Measurements from ENCODE around the gene NIP7. TPM values are rescaled to one million over a fixed set of nuclear protein-coding genes. Genes with fewer than 3 reads are reported as not detected.

The NIP7 gene
- total and polyA plus RNA-seq, 4 experiments from 2014 or later = 23.4 to 31.9 (median 27.7) TPM

DNA sequence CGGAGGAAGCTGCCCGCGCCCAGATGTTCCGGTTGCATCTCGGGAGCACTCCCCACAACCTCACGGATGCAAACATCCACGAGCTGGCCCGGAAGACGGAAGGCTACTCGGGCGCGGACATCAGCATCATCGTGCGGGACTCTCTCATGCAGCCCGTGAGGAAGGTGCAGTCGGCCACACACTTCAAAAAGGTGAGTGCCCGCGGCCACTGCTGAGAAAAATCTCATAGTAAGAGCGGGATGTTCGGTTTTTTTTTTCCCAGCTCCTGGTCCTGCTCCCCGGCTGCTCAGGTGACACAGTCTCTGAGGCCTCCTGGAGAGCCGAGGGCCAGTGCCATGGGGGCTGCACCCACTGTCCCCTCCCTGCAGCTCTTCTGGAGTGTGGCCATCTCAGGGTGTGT lies 18.5 kb upstream of the NIP7 start:
- Histone ChIP-seq H3K4me3 (ENCODE audit: low read length in 2 of 2) (no peak overlapping the region), H3K36me3 (ENCODE audit: insufficient read depth, low read length) (peaks cover 83% of the 10 kb centered on the region), H3K27me3 (ENCODE audit: insufficient read depth, low read length) (no peaks in the 10 kb centered on the region), H3K4me1 (ENCODE audit: insufficient read depth, low read length) (peaks cover 4% of the 10 kb centered on the region), H3K9me3 (ENCODE audit: control insufficient read depth in 1 of 2, low read length in 2 of 2) (no peaks in the 10 kb centered on the region), H3K27ac (ENCODE audit: low read depth, low read length) (no peak overlapping the region)
- Mint-ChIP-seq H3K4me3 (no peak overlapping the region), H3K4me1 (peaks cover 5 to 17% (median 9%) of the 10 kb centered on the region in 4 donors), H3K36me3 (peaks cover 27 to 68% of the 10 kb centered on the region in 2 donors), H3K27me3 (no peaks in the 10 kb centered on the region), H3K27ac (peak overlapping the region in 1 of 7 donors; percentile 23), H3K9me3 (peaks cover 0 to 3% (median 0%) of the 10 kb centered on the region in 8 donors)
- intact Hi-C loops (cut with micrococcal nuclease) = no loop called here
- ChIA-PET POLR2A (ENCODE audit: partially characterized antibody) (interaction anchor here (1.0 kb wide), 1 partner anchor 9 kb away, joined by 4 read pairs; no protein-coding TSS in a partner anchor), CTCF (ENCODE audit: partially characterized antibody) (no interaction called here)
- DNase-seq = no peak

DNA sequence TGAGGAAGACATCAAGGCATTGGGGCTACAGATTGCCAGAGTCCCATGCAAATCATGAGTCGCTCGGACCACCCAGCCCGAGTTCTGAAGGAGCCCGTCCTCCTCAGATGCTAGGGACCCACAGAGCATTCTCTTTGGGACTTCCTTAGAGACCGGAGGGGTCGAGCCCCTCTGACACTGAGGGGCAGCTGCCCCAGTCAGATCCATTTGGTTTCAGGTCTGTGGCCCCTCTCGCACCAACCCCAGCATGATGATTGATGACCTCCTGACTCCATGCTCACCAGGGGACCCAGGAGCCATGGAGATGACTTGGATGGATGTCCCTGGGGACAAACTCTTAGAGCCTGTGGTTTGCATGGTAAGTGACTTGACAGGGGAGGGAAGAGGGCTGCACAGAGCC lies 17.2 kb upstream of the NIP7 start:
- Mint-ChIP-seq H3K27me3 (no peaks in the 10 kb centered on the region), H3K4me3 (no peak overlapping the region), H3K36me3 (peaks cover 28 to 65% of the 10 kb centered on the region in 2 donors), H3K9me3 (peaks cover 0 to 3% (median 0%) of the 10 kb centered on the region in 8 donors), H3K27ac (peak overlapping the region in 1 of 7 donors; percentile 51), H3K4me1 (peaks cover 12 to 28% (median 19%) of the 10 kb centered on the region in 4 donors)
- ChIA-PET CTCF (ENCODE audit: partially characterized antibody) (no interaction called here), POLR2A (ENCODE audit: partially characterized antibody) (interaction anchor here (1.3 kb wide), 1 partner anchor 11 kb away, joined by 3 read pairs; no protein-coding TSS in a partner anchor)
- no peaks in the 10 kb centered on the region for H3K9me3 ChIP-seq (ENCODE audit: control insufficient read depth in 1 of 2, low read length in 2 of 2)
- H3K27ac ChIP-seq (ENCODE audit: low read depth, low read length) = no peak overlapping the region
- DNase-seq = no peak
- H3K36me3 ChIP-seq (ENCODE audit: insufficient read depth, low read length) = peaks cover 74% of the 10 kb centered on the region
- H3K27me3 ChIP-seq (ENCODE audit: insufficient read depth, low read length) = no peaks in the 10 kb centered on the region
- H3K4me1 ChIP-seq (ENCODE audit: insufficient read depth, low read length) = peaks cover 17% of the 10 kb centered on the region
- no peak overlapping the region for H3K4me3 ChIP-seq (ENCODE audit: low read length in 2 of 2)
- intact Hi-C loops (cut with micrococcal nuclease) = no loop called here

DNA sequence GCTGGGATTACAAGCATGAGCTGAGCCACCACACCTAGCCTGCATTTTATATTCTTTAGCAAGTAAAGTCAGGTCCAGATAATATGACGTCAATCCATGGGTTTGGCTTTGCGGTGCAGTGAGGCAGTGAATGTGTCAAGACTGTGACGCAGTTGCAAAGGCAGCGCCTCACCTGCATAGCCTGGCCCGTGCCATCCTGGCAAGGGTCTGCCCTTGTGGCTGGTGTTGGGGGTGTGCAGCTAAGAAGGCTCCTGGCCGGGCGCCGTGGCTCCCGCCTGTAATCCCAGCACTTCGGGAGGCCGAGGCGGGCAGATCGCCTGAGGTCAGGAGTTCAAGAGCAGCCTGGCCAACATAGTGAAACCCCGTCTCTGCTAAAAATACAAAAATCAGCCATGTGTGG lies 16.2 kb upstream of the NIP7 start:
- POLR2A ChIA-PET (ENCODE audit: partially characterized antibody) = no interaction called here
- Mint-ChIP-seq H3K4me1 (peaks cover 17 to 36% (median 25%) of the 10 kb centered on the region in 4 donors), H3K27ac (peak overlapping the region in 1 of 7 donors; percentile 12), H3K9me3 (no peaks in the 10 kb centered on the region), H3K4me3 (no peak overlapping the region), H3K36me3 (peaks cover 28 to 65% of the 10 kb centered on the region in 2 donors), H3K27me3 (no peaks in the 10 kb centered on the region)
- Histone ChIP-seq H3K4me3 (ENCODE audit: low read length in 2 of 2) (no peak overlapping the region), H3K9me3 (ENCODE audit: control insufficient read depth in 1 of 2, low read length in 2 of 2) (no peaks in the 10 kb centered on the region), H3K27ac (ENCODE audit: low read depth, low read length) (no peak overlapping the region), H3K36me3 (ENCODE audit: insufficient read depth, low read length) (peaks cover 69% of the 10 kb centered on the region), H3K4me1 (ENCODE audit: insufficient read depth, low read length) (peaks cover 28% of the 10 kb centered on the region), H3K27me3 (ENCODE audit: insufficient read depth, low read length) (no peaks in the 10 kb centered on the region)
- CTCF ChIA-PET (ENCODE audit: partially characterized antibody) = no interaction called here
- DNase-seq = no peak
- intact Hi-C loops (cut with micrococcal nuclease) = no loop called here

DNA sequence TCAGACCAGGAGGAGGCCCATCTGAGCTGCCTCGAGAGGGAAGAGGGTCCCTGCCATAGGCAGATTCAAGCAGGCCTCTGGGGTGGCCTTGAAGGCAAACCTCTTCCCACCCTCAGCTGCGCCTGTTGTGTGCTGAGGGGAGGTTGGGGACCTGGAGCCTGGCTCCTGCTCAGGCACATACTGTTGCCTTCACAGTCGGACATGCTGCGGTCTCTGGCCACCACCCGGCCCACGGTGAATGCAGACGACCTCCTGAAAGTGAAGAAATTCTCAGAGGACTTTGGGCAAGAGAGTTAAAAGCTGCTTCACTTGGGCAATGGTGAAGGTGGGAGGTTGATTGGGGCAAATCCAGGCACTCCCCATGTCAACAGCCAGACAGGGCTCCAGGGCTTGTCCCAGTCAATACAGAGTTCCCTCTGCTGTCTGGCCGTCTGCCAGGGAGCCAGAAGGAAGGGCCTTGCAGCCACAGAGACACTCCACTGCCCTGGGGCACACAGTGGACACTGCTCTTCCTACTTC lies 15.5 kb upstream of the NIP7 start:
- ChIA-PET POLR2A (ENCODE audit: partially characterized antibody) (interaction anchor here (1.0 kb wide), 1 partner anchor 15 kb away, joined by 3 read pairs; no protein-coding TSS in a partner anchor), CTCF (ENCODE audit: partially characterized antibody) (no interaction called here)
- H3K27me3 ChIP-seq (ENCODE audit: insufficient read depth, low read length) = no peaks in the 10 kb centered on the region
- H3K36me3 ChIP-seq (ENCODE audit: insufficient read depth, low read length) = peaks cover 62% of the 10 kb centered on the region
- H3K27ac ChIP-seq (ENCODE audit: low read depth, low read length) = no peak overlapping the region
- no peaks in the 10 kb centered on the region for H3K27me3 Mint-ChIP-seq
- no peak for DNase-seq
- peaks cover 26 to 65% of the 10 kb centered on the region in 2 donors for H3K36me3 Mint-ChIP-seq
- intact Hi-C loops (cut with micrococcal nuclease) = no loop called here
- no peaks in the 10 kb centered on the region for H3K9me3 ChIP-seq (ENCODE audit: control insufficient read depth in 1 of 2, low read length in 2 of 2)
- no peaks in the 10 kb centered on the region for H3K9me3 Mint-ChIP-seq
- peaks cover 22 to 43% (median 32%) of the 10 kb centered on the region in 4 donors for H3K4me1 Mint-ChIP-seq
- peak overlapping the region in 1 of 7 donors; percentile 62 for H3K27ac Mint-ChIP-seq
- H3K4me3 Mint-ChIP-seq = no peak overlapping the region
- H3K4me1 ChIP-seq (ENCODE audit: insufficient read depth, low read length) = peaks cover 34% of the 10 kb centered on the region
- H3K4me3 ChIP-seq (ENCODE audit: low read length in 2 of 2) = no peak overlapping the region

DNA sequence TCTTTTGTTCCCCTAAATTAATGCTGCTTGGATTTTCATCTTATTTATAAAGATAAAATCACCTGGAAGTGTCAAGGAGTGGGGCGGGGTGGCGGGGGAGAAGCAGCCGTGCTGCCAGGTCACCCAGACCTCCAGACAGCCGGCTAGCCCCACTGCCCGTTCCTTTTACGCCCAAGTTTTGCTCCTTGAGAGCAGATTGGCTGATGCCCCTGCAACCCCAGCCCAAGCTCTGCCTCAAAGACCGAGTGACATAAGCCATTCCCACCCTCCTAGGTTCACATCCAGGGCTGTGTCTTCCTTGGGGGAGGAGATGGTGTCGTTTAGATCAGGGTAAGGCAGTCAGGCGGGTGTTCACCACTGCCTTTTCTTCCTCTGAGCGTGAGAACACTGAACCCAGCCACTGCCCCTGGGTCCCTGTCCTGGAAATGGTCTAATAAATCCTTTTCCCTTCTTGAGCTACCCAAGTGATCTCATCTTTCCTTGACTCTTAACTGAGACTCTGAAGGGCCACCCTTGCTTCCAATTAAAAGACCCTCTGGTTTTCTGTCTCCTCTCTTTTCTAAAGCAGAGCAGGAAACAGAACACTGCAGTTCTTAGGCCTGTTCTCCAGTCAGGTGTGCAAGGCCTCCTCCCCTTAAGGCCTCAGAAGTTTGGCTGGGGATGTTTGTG lies 14.9 kb upstream of the NIP7 start:
- Mint-ChIP-seq H3K27ac (peak overlapping the region in 2 of 7 donors; percentile 47 to 62), H3K27me3 (no peaks in the 10 kb centered on the region), H3K36me3 (peaks cover 19 to 59% of the 10 kb centered on the region in 2 donors), H3K4me3 (no peak overlapping the region), H3K4me1 (peaks cover 25 to 49% (median 37%) of the 10 kb centered on the region in 4 donors), H3K9me3 (no peaks in the 10 kb centered on the region)
- no peak overlapping the region for H3K4me3 ChIP-seq (ENCODE audit: low read length in 2 of 2)
- no peak overlapping the region for H3K27ac ChIP-seq (ENCODE audit: low read depth, low read length)
- CTCF ChIA-PET (ENCODE audit: partially characterized antibody) = no interaction called here
- DNase-seq = no peak
- intact Hi-C loops (cut with micrococcal nuclease) = no loop called here
- H3K4me1 ChIP-seq (ENCODE audit: insufficient read depth, low read length) = peaks cover 41% of the 10 kb centered on the region
- peaks cover 56% of the 10 kb centered on the region for H3K36me3 ChIP-seq (ENCODE audit: insufficient read depth, low read length)
- H3K9me3 ChIP-seq (ENCODE audit: control insufficient read depth in 1 of 2, low read length in 2 of 2) = no peaks in the 10 kb centered on the region
- POLR2A ChIA-PET (ENCODE audit: partially characterized antibody) = interaction anchor here (1.0 kb wide), 1 partner anchor 14 kb away, joined by 3 read pairs; no protein-coding TSS in a partner anchor
- no peaks in the 10 kb centered on the region for H3K27me3 ChIP-seq (ENCODE audit: insufficient read depth, low read length)

DNA sequence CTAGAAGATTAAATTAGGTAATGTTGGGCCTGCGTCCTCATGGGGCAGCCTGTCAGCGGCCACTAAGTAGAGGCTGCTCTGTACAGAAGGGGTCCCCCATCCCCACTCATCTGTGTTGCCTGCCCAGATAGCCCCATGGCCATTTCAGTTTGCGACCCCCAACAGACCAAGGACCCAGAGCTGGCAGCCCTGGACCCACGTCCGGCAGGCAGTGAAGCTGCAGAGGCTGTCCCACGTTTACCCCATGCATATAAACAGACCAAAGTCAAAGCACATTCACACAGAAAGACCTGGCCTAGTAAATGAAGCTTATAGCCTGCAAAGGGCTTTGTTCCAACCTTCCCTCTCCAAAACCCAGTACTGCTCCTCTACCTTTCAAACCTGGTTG lies 13.8 kb upstream of the NIP7 start:
- Histone ChIP-seq H3K4me3 (ENCODE audit: low read length in 2 of 2) (no peak overlapping the region), H3K4me1 (ENCODE audit: insufficient read depth, low read length) (peaks cover 41% of the 10 kb centered on the region), H3K36me3 (ENCODE audit: insufficient read depth, low read length) (peaks cover 45% of the 10 kb centered on the region), H3K27ac (ENCODE audit: low read depth, low read length) (no peak overlapping the region), H3K27me3 (ENCODE audit: insufficient read depth, low read length) (no peaks in the 10 kb centered on the region), H3K9me3 (ENCODE audit: control insufficient read depth in 1 of 2, low read length in 2 of 2) (no peaks in the 10 kb centered on the region)
- POLR2A ChIA-PET (ENCODE audit: partially characterized antibody) = interaction anchor here (0.9 to 6.3 kb wide), 4 partner anchors 9 to 14 kb away, joined by 3 to 116 read pairs (median 22); partner anchors contain the start of genes COG8 and NIP7
- peak overlapping the region in 4 of 7 donors; percentile 13 to 61 (median 34) for H3K27ac Mint-ChIP-seq
- no peak for DNase-seq
- no peaks in the 10 kb centered on the region for H3K9me3 Mint-ChIP-seq
- CTCF ChIA-PET (ENCODE audit: partially characterized antibody) = interaction anchor here (1.1 to 2.6 kb wide), 3 partner anchors 10 to 16 kb away, joined by 3 to 6 read pairs (median 3); partner anchors contain the start of gene COG8
- intact Hi-C loops (cut with micrococcal nuclease) = no loop called here
- no peaks in the 10 kb centered on the region for H3K27me3 Mint-ChIP-seq
- peak overlapping the region in 1 of 8 donors; percentile 7 for H3K4me3 Mint-ChIP-seq
- H3K4me1 Mint-ChIP-seq = peaks cover 25 to 50% (median 38%) of the 10 kb centered on the region in 4 donors
- peaks cover 16 to 55% of the 10 kb centered on the region in 2 donors for H3K36me3 Mint-ChIP-seq

DNA sequence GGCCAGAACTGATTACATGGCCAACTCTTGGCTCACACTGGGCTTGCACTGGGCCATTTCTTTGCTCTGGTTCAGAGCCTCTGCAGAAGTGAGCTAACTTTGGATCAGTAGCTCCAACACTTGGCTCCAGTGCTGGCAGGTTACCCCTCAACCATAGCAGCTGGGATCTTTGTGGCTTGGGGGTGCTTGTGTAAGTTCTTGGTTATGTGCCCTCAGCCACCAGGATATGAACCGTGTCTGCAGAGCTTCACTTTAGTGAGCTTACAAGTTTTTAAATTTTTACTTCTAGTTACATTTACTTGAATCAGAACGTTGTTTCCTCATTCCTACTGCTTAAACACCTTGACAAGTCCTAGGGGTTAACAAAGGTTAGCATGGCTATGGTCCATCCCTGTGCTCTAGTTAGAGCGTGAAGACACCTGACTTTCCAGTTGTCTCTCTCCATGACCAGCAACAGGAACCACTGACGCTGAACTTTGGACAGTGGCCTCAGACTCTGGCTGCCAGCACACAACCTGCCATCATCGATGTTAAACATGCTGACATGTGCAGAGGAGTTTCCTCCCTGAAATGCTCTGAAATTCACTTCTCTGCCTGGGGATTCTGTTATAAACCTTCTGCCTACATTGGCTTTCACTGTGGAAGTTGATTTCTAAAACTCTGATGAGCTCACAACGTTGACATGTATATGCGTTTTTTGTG lies 13.2 kb upstream of the NIP7 start:
- H3K27me3 Mint-ChIP-seq = no peaks in the 10 kb centered on the region
- ChIA-PET CTCF (ENCODE audit: partially characterized antibody) (interaction anchor here (0.7 to 2.6 kb wide), 5 partner anchors 8 to 15 kb away, joined by 3 to 6 read pairs (median 3); partner anchors contain the start of gene COG8), POLR2A (ENCODE audit: partially characterized antibody) (interaction anchor here (0.9 to 6.3 kb wide), 4 partner anchors 9 to 15 kb away, joined by 3 to 116 read pairs (median 22); partner anchors contain the start of genes COG8 and NIP7)
- H3K4me1 Mint-ChIP-seq = peaks cover 25 to 50% (median 38%) of the 10 kb centered on the region in 4 donors
- H3K4me3 ChIP-seq (ENCODE audit: low read length in 2 of 2) = no peak overlapping the region
- H3K4me3 Mint-ChIP-seq = peak overlapping the region in 4 of 8 donors; percentile 13 to 51 (median 39)
- H3K27ac ChIP-seq (ENCODE audit: low read depth, low read length) = no peak overlapping the region
- H3K27ac Mint-ChIP-seq = peak overlapping the region; percentile 28 to 87 (median 51)
- peaks cover 40% of the 10 kb centered on the region for H3K36me3 ChIP-seq (ENCODE audit: insufficient read depth, low read length)
- H3K27me3 ChIP-seq (ENCODE audit: insufficient read depth, low read length) = no peaks in the 10 kb centered on the region
- H3K36me3 Mint-ChIP-seq = peaks cover 13 to 50% of the 10 kb centered on the region in 2 donors
- intact Hi-C loops (cut with micrococcal nuclease) = no loop called here
- no peaks in the 10 kb centered on the region for H3K9me3 Mint-ChIP-seq
- peaks cover 45% of the 10 kb centered on the region for H3K4me1 ChIP-seq (ENCODE audit: insufficient read depth, low read length)
- no peaks in the 10 kb centered on the region for H3K9me3 ChIP-seq (ENCODE audit: control insufficient read depth in 1 of 2, low read length in 2 of 2)
- DNase-seq = no peak

Measured in CD4-positive, alpha-beta memory T cell (primary cell).